CD4-positive, CD25-positive, alpha-beta regulatory T cell (primary cell): ENCODE results near the gene KRTAP5-3. TPM values are rescaled to one million over a fixed set of nuclear protein-coding genes. Genes with fewer than 3 reads are reported as not detected.
"Not testable (repeated sequence)": the region's sequence is repeated elsewhere in the genome, so short reads cannot be mapped to it uniquely, and the experiment has no call there.

Source experiments
- ATAC-seq, 2 donors: fragments of 150-1000 bp; cut with Tn5 transposase; one replicate each; pipeline ENCODE4 v1.10.0; 2021; ENCODE audit warnings: low read depth in 2 of 2, moderate number of reproducible peaks in 2 of 2, moderate library complexity in 1 of 2
- DNase-seq, 3 donors: peaks; one replicate each; pipeline versions ENCODE4 v3.0.0 to v3.0.0-alpha.2; 2012 to 2022; ENCODE audit warnings: mixed read lengths in 1 of 3
- H3K27ac ChIP-seq: one replicate; pipeline ENCODE4 v1.7.0; 2013; ENCODE audit warnings: mild to moderate bottlenecking, low read length; ENCODE audit not compliant: insufficient read depth, poor library complexity, severe bottlenecking
- H3K27me3 ChIP-seq: one replicate; pipeline ENCODE4 v1.7.0; 2013; ENCODE audit warnings: low read length; ENCODE audit not compliant: control insufficient read depth, insufficient read depth
- H3K36me3 ChIP-seq: one replicate; pipeline ENCODE4 v1.7.0; 2013; ENCODE audit warnings: mild to moderate bottlenecking, low read length, moderate library complexity; ENCODE audit not compliant: control insufficient read depth, insufficient read depth
- H3K4me1 ChIP-seq: 2 replicates; pipeline ENCODE4 v1.7.0; 2013; ENCODE audit warnings: mild to moderate bottlenecking, low read length; ENCODE audit not compliant: insufficient read depth, control insufficient read depth, poor library complexity, severe bottlenecking
- H3K4me3 ChIP-seq: one replicate; pipeline ENCODE4 v1.7.0; 2013; ENCODE audit warnings: low read depth, mild to moderate bottlenecking, low read length, moderate library complexity
- H3K9me3 ChIP-seq, 2 experiments: 1 replicate in 1 of 2; 2 replicates in 1 of 2; pipeline ENCODE4 v1.7.0; 2013; ENCODE audit warnings: low read length in 2 of 2, mild to moderate bottlenecking in 1 of 2, moderate library complexity in 1 of 2; ENCODE audit not compliant: control insufficient read depth in 2 of 2
- H3K27ac Mint-ChIP-seq, 3 donors: one replicate each; pipeline ENCODE4 v1.8.0; 2020 to 2022; ENCODE audit warnings: mild to moderate bottlenecking in 3 of 3, mixed read lengths in 3 of 3, moderate library complexity in 2 of 3
- H3K27me3 Mint-ChIP-seq: one replicate; pipeline ENCODE4 v1.8.0; 2022; ENCODE audit warnings: mild to moderate bottlenecking, mixed read lengths
- H3K36me3 Mint-ChIP-seq: one replicate; pipeline ENCODE4 v1.8.0; 2020; ENCODE audit warnings: mixed read lengths
- H3K4me1 Mint-ChIP-seq, 4 donors: one replicate each; pipeline ENCODE4 v1.8.0; 2020 to 2022; ENCODE audit warnings: mixed read lengths in 4 of 4, mild to moderate bottlenecking in 1 of 4
- H3K4me3 Mint-ChIP-seq, 4 donors: one replicate each; pipeline ENCODE4 v1.8.0; 2020 to 2022; ENCODE audit warnings: mild to moderate bottlenecking in 4 of 4, mixed read lengths in 4 of 4, moderate library complexity in 3 of 4
- H3K9me3 Mint-ChIP-seq, 7 donors: one replicate each; pipeline ENCODE4 v1.8.0; 2020 to 2022; ENCODE audit warnings: mixed read lengths in 7 of 7, mild to moderate bottlenecking in 3 of 7, moderate library complexity in 2 of 7
- polyA plus RNA-seq, 4 donors: library from polyadenylated mRNA; unstranded; fragments of 300-500 nt; fragmentation: Illumina TruSeq; gene quantifications; one replicate each; pipeline ENCODE4 v1.2.3, GENCODE V29; 2021
- total RNA-seq: library from RNA; stranded (reverse); gene quantifications from one replicate; pipeline ENCODE4 v1.2.3, GENCODE V29; 2022

Gene KRTAP5-3
- total and polyA plus RNA-seq, 5 donors from 2014 or later, result not detected

- no peaks in the 10 kb centered on the region for H3K4me1 Mint-ChIP-seq
- no peaks in the 10 kb centered on the region for H3K36me3 ChIP-seq
- H3K9me3 Mint-ChIP-seq, result no peaks in the 10 kb centered on the region
- DNase-seq, result no peak
- H3K9me3 ChIP-seq, result no peaks in the 10 kb centered on the region
- H3K27me3 Mint-ChIP-seq, result no peaks in the 10 kb centered on the region
- H3K4me3 Mint-ChIP-seq, result no peak overlapping the region
- no peak overlapping the region for H3K4me3 ChIP-seq
- no peaks in the 10 kb centered on the region for H3K36me3 Mint-ChIP-seq
- no peak overlapping the region for H3K27ac ChIP-seq
- H3K27me3 ChIP-seq, result no peaks in the 10 kb centered on the region
- H3K27ac Mint-ChIP-seq, result no peak overlapping the region
- H3K4me1 ChIP-seq, result peaks cover 3% of the 10 kb centered on the region
- ATAC-seq, result no peak
Observed at GRCh38 chr11:1647901-1648652, 39.8 kb upstream of the KRTAP5-3 start.

GRCh38 chr11:1646540-1646939 is 38.3 kb upstream of the KRTAP5-3 start:
- not testable (repeated sequence) for H3K27ac Mint-ChIP-seq

GRCh38 chr11:1645357-1645821 is 37.1 kb upstream of the KRTAP5-3 start:
- no peaks in the 10 kb centered on the region for H3K4me1 ChIP-seq
- Mint-ChIP-seq H3K27ac (no peak overlapping the region), H3K4me3 (no peak overlapping the region), H3K36me3 (no peaks in the 10 kb centered on the region), H3K4me1 (peaks cover 0 to under 1% (median 0%) of the 10 kb centered on the region in 4 donors), H3K9me3 (no peaks in the 10 kb centered on the region), H3K27me3 (no peaks in the 10 kb centered on the region)
- no peaks in the 10 kb centered on the region for H3K36me3 ChIP-seq
- no peak overlapping the region for H3K4me3 ChIP-seq
- H3K27ac ChIP-seq, result no peak overlapping the region
- DNase-seq (no peak), ATAC-seq (no peak)
- no peaks in the 10 kb centered on the region for H3K27me3 ChIP-seq
- H3K9me3 ChIP-seq, result no peaks in the 10 kb centered on the region

More at GRCh38 chr11:1646540-1646939, 38.3 kb upstream of the KRTAP5-3 start:
- not testable (repeated sequence) for H3K9me3 ChIP-seq, H3K4me1 Mint-ChIP-seq, H3K36me3 ChIP-seq, H3K9me3 Mint-ChIP-seq, H3K27me3 Mint-ChIP-seq, H3K4me3 Mint-ChIP-seq, DNase-seq, H3K4me3 ChIP-seq, H3K27me3 ChIP-seq, H3K27ac ChIP-seq, ATAC-seq, H3K36me3 Mint-ChIP-seq, H3K4me1 ChIP-seq

GRCh38 chr11:1644601-1645356 is 36.5 kb upstream of the KRTAP5-3 start:
- H3K4me3 Mint-ChIP-seq, result no peak overlapping the region
- H3K9me3 Mint-ChIP-seq, result no peaks in the 10 kb centered on the region
- no peak for DNase-seq
- H3K4me1 Mint-ChIP-seq, result peaks cover 0 to 7% (median 1%) of the 10 kb centered on the region in 4 donors
- H3K27me3 Mint-ChIP-seq, result peaks cover 3% of the 10 kb centered on the region
- Histone ChIP-seq H3K4me1 (no peaks in the 10 kb centered on the region), H3K27ac (no peak overlapping the region), H3K27me3 (no peaks in the 10 kb centered on the region), H3K4me3 (no peak overlapping the region), H3K9me3 (no peaks in the 10 kb centered on the region), H3K36me3 (no peaks in the 10 kb centered on the region)
- no peak for ATAC-seq
- H3K27ac Mint-ChIP-seq, result no peak overlapping the region
- no peaks in the 10 kb centered on the region for H3K36me3 Mint-ChIP-seq

- Histone ChIP-seq H3K36me3 (no peaks in the 10 kb centered on the region), H3K27me3 (no peaks in the 10 kb centered on the region), H3K4me1 (no peaks in the 10 kb centered on the region), H3K27ac (no peak overlapping the region), H3K9me3 (no peaks in the 10 kb centered on the region), H3K4me3 (no peak overlapping the region)
- H3K9me3 Mint-ChIP-seq, result no peaks in the 10 kb centered on the region
- no peaks in the 10 kb centered on the region for H3K36me3 Mint-ChIP-seq
- H3K27me3 Mint-ChIP-seq, result peaks cover 14% of the 10 kb centered on the region
- ATAC-seq (no peak), DNase-seq (no peak)
- H3K4me1 Mint-ChIP-seq, result peaks cover 0 to 9% (median 1%) of the 10 kb centered on the region in 4 donors
- no peak overlapping the region for H3K4me3 Mint-ChIP-seq
- H3K27ac Mint-ChIP-seq, result no peak overlapping the region
Observed at GRCh38 chr11:1643146-1643690, 35.0 kb upstream of the KRTAP5-3 start.

GRCh38 chr11:1642288-1643145 is 34.3 kb upstream of the KRTAP5-3 start:
- Histone ChIP-seq H3K4me3 (no peak overlapping the region), H3K36me3 (no peaks in the 10 kb centered on the region), H3K27ac (no peak overlapping the region), H3K9me3 (no peaks in the 10 kb centered on the region), H3K27me3 (no peaks in the 10 kb centered on the region), H3K4me1 (no peaks in the 10 kb centered on the region)
- DNase-seq, result no peak
- H3K4me3 Mint-ChIP-seq, result no peak overlapping the region
- peaks cover 0 to 9% (median 1%) of the 10 kb centered on the region in 4 donors for H3K4me1 Mint-ChIP-seq
- H3K9me3 Mint-ChIP-seq, result no peaks in the 10 kb centered on the region
- ATAC-seq, result no peak
- H3K27me3 Mint-ChIP-seq, result peaks cover 14% of the 10 kb centered on the region
- H3K27ac Mint-ChIP-seq, result no peak overlapping the region
- H3K36me3 Mint-ChIP-seq, result no peaks in the 10 kb centered on the region

GRCh38 chr11:1641096-1641495 is 32.8 kb upstream of the KRTAP5-3 start:
- Mint-ChIP-seq H3K9me3 (peaks cover 0 to 2% (median 0%) of the 10 kb centered on the region in 7 donors), H3K36me3 (no peaks in the 10 kb centered on the region), H3K4me1 (peaks cover 0 to 9% (median 1%) of the 10 kb centered on the region in 4 donors), H3K27me3 (peaks cover 14% of the 10 kb centered on the region), H3K4me3 (no peak overlapping the region), H3K27ac (no peak overlapping the region)
- H3K9me3 ChIP-seq, result no peaks in the 10 kb centered on the region
- no peaks in the 10 kb centered on the region for H3K4me1 ChIP-seq
- H3K27ac ChIP-seq, result no peak overlapping the region
- no peaks in the 10 kb centered on the region for H3K36me3 ChIP-seq
- H3K27me3 ChIP-seq, result no peaks in the 10 kb centered on the region
- ATAC-seq, result no peak
- H3K4me3 ChIP-seq, result no peak overlapping the region
- no peak for DNase-seq
